Keratinocyte (primary cell): ENCODE measurements around the gene SSH3. TPM values are rescaled to one million over a fixed set of nuclear protein-coding genes. Genes with fewer than 3 reads are reported as not detected.

Experiments used
- DNase-seq: peaks from one replicate; pipeline ENCODE4 v3.0.0-alpha.2; 2011; ENCODE audit warnings: low read depth, missing footprints, low spot score
- FAIRE-seq: peaks from 2 replicates; lab custom pipeline; 2011; peaks lifted over from hg19 to GRCh38; lab: Jason Lieb, UNC
- H2AFZ ChIP-seq: 2 replicates; pipeline ENCODE4 v1.6.0; 2012; ENCODE audit warnings: low read length, control low read depth, inconsistent platforms; ENCODE audit not compliant: control insufficient read depth
- H3K27ac ChIP-seq: 2 replicates; pipeline ENCODE4 v1.5.1; 2011; ENCODE audit warnings: low read length; ENCODE audit not compliant: control insufficient read depth, insufficient read depth
- H3K27me3 ChIP-seq: 3 replicates; pipeline ENCODE4 v1.6.0; 2011; ENCODE audit warnings: low read length; ENCODE audit not compliant: control insufficient read depth, insufficient read depth; ENCODE audit errors: extremely low read depth
- H3K36me3 ChIP-seq, 2 experiments: 2 replicates in 1 of 2; 3 replicates in 1 of 2; pipeline ENCODE4 v1.5.1; 2011; ENCODE audit warnings: low read length in 2 of 2, mild to moderate bottlenecking in 1 of 2; ENCODE audit not compliant: control insufficient read depth in 2 of 2, insufficient read depth in 2 of 2; ENCODE audit errors: extremely low read depth in 1 of 2
- H3K4me1 ChIP-seq: 3 replicates; pipeline ENCODE4 v1.5.1; 2011; ENCODE audit warnings: low read length; ENCODE audit not compliant: control insufficient read depth, insufficient read depth; ENCODE audit errors: extremely low read depth
- H3K4me2 ChIP-seq: 3 replicates; pipeline ENCODE4 v1.6.0; 2011; ENCODE audit warnings: low read depth, low read length; ENCODE audit not compliant: control insufficient read depth, insufficient read depth; ENCODE audit errors: extremely low read depth
- H3K4me3 ChIP-seq, 3 experiments: fragments of 200-600 bp in 1 of 3; sonication (generic) in 1 of 3; 2 replicates in 2 of 3; 3 replicates in 1 of 3; pipeline ENCODE4 v1.5.1; 2011 to 2016; ENCODE audit warnings: low read length in 3 of 3, mild to moderate bottlenecking in 3 of 3, control low read depth in 2 of 3, inconsistent platforms in 1 of 3, low read depth in 1 of 3, mixed read lengths in 1 of 3, mixed run types in 1 of 3, moderate library complexity in 1 of 3; ENCODE audit not compliant: control insufficient read depth in 2 of 3, insufficient read depth in 2 of 3; ENCODE audit errors: extremely low read depth in 1 of 3
- H3K79me2 ChIP-seq: 2 replicates; pipeline ENCODE4 v1.6.0; 2012; ENCODE audit warnings: low read length; ENCODE audit not compliant: control insufficient read depth, insufficient read depth
- H3K9ac ChIP-seq: 3 replicates; pipeline ENCODE4 v1.6.0; 2011; ENCODE audit warnings: low read length; ENCODE audit not compliant: control insufficient read depth, insufficient read depth; ENCODE audit errors: extremely low read depth
- H3K9me1 ChIP-seq: 3 replicates; pipeline ENCODE4 v1.6.0; 2011; ENCODE audit warnings: low read length; ENCODE audit not compliant: control insufficient read depth, insufficient read depth; ENCODE audit errors: extremely low read depth
- H3K9me3 ChIP-seq: 2 replicates; pipeline ENCODE4 v1.5.1; 2012; ENCODE audit warnings: low read depth, low read length; ENCODE audit not compliant: control insufficient read depth
- H4K20me1 ChIP-seq: 3 replicates; pipeline ENCODE4 v1.6.0; 2011; ENCODE audit warnings: low read length; ENCODE audit not compliant: control insufficient read depth, insufficient read depth; ENCODE audit errors: extremely low read depth
- CTCF ChIP-seq, 3 experiments: IDR thresholded peaks in 1 of 3; conservative IDR thresholded peaks in 1 of 3; optimal IDR thresholded peaks in 1 of 3; 2 replicates in 2 of 3; 3 replicates in 1 of 3; pipeline versions ENCODE3 to v1.5.1; 2011; ENCODE audit warnings: low read length in 3 of 3, mild to moderate bottlenecking in 3 of 3, moderate library complexity in 2 of 3, control low read depth in 1 of 3, inconsistent platforms in 1 of 3; ENCODE audit not compliant: insufficient read depth in 2 of 3; ENCODE audit errors: extremely low read depth in 1 of 3
- EZH2 ChIP-seq: IDR thresholded peaks from one replicate; pipeline ENCODE4 v1.6.1; 2012; ENCODE audit warnings: inconsistent platforms, mild to moderate bottlenecking, low read length, moderate library complexity
- dilution Hi-C: fragments of 300-500 bp; cut with MboI; formaldehyde crosslinking; loops from one replicate; pipeline ENCODE4 v1.7.0; 2020; ENCODE audit warnings: low sequenced_read_pairs; ENCODE audit not compliant: extremely low pct_ligation_motif_present
- polyA plus RNA-seq, 5 experiments: library from polyadenylated mRNA; depleted of rRNA in 3 of 5; stranded (reverse) in 3 of 5; stranded (forward) in 1 of 5; unstranded in 1 of 5; fragments of >200 nt; gene quantifications; 1 replicate in 1 of 5; 2 replicates in 3 of 5; 3 replicates in 1 of 5; pipeline versions ENCODE4 v1.2.1 to v1.2.3, GENCODE V29; 2011 to 2012; ENCODE audit warnings: missing spikeins in 2 of 5, low read depth in 1 of 5, low replicate concordance in 1 of 5

Gene SSH3
- polyA plus RNA-seq, 1 donor (not counting 4 experiments of a cell fraction or from before 2014, with no cell fraction given): 24.8 TPM

- Histone ChIP-seq H3K9me3 (no peaks in the 10 kb centered on the region), H3K9me1 (no peaks in the 10 kb centered on the region), H3K4me2 (peak overlapping the region; percentile 75), H3K9ac (peak overlapping the region; percentile 51), H3K27ac (peak overlapping the region; percentile 64), H3K4me3 (peak overlapping the region in 1 of 3 experiments; percentile 45), H3K36me3 (peaks cover 25 to 49% of the 10 kb centered on the region in 2 experiments), H3K79me2 (peaks cover 54% of the 10 kb centered on the region), H3K4me1 (peaks cover 19% of the 10 kb centered on the region), H3K27me3 (no peaks in the 10 kb centered on the region), H2AFZ (no peak overlapping the region), H4K20me1 (no peaks in the 10 kb centered on the region)
- FAIRE-seq (peak; percentile 34), DNase-seq (no peak)
- dilution Hi-C loops: no loop called here
- TF ChIP-seq EZH2 (no peak), CTCF (optimal IDR thresholded peaks at IDR 0.05 in 1 of 3, IDR thresholded peaks at IDR 0.05 in 1 of 3, conservative IDR thresholded peaks at IDR 0.05 in 1 of 3; ENCODE audit: extremely low read depth in 1 of 3, insufficient read depth in 2 of 3, low read length in 3 of 3) (no peak)
Measured at GRCh38 chr11:67277231-67277961, 25.9 kb upstream of the SSH3 start.

- H3K27me3 ChIP-seq: no peaks in the 10 kb centered on the region
- dilution Hi-C loops: no loop called here
- no peak overlapping the region for H3K4me2 ChIP-seq
- H3K9me3 ChIP-seq: no peaks in the 10 kb centered on the region
- H3K79me2 ChIP-seq: peaks cover 44% of the 10 kb centered on the region
- peaks cover 31 to 58% of the 10 kb centered on the region in 2 experiments for H3K36me3 ChIP-seq
- H2AFZ ChIP-seq: no peak overlapping the region
- no peak overlapping the region for H3K4me3 ChIP-seq
- DNase-seq (no peak), FAIRE-seq (no peak)
- no peak overlapping the region for H3K27ac ChIP-seq
- no peaks in the 10 kb centered on the region for H4K20me1 ChIP-seq
- TF ChIP-seq EZH2 (no peak), CTCF (optimal IDR thresholded peaks at IDR 0.05 in 1 of 3, IDR thresholded peaks at IDR 0.05 in 1 of 3, conservative IDR thresholded peaks at IDR 0.05 in 1 of 3; ENCODE audit: extremely low read depth in 1 of 3, insufficient read depth in 2 of 3, low read length in 3 of 3) (no peak)
- peaks cover 15% of the 10 kb centered on the region for H3K4me1 ChIP-seq
- H3K9ac ChIP-seq: no peak overlapping the region
- no peaks in the 10 kb centered on the region for H3K9me1 ChIP-seq
Measured at GRCh38 chr11:67278135-67278938, 25.0 kb upstream of the SSH3 start.
